Testis (tissue), 3 donors: ENCODE data around the gene DIAPH1. TPM values are rescaled to one million over a fixed set of nuclear protein-coding genes. Genes with fewer than 3 reads are reported as not detected.

Experiments used
- DNase-seq: peaks from one replicate; pipeline ENCODE4 v3.0.0-alpha.2; 2019
- H3K27ac ChIP-seq, 2 donors: fragments of 200-600 bp; sonication (generic); one replicate each; pipeline ENCODE4 v1.5.1; 2019
- H3K27me3 ChIP-seq: fragments of 200-600 bp; sonication (generic); one replicate; pipeline ENCODE4 v1.5.1; 2019
- H3K36me3 ChIP-seq: fragments of 200-600 bp; sonication (generic); one replicate; pipeline ENCODE4 v1.5.1; 2017; ENCODE audit warnings: low read depth; ENCODE audit errors: missing control alignments
- H3K4me1 ChIP-seq: fragments of 200-600 bp; sonication (generic); one replicate; pipeline ENCODE4 v1.5.1; 2019
- H3K4me3 ChIP-seq, 2 donors: fragments of 200-600 bp; sonication (generic); one replicate each; pipeline ENCODE4 v1.5.1; 2017 to 2019
- H3K9me3 ChIP-seq: fragments of 200-600 bp; sonication (generic); one replicate; pipeline ENCODE4 v1.5.1; 2017
- CTCF ChIP-seq, 3 experiments: fragments of 450-650 bp in 2 of 3; fragments of 200-600 bp in 1 of 3; sonication (generic) in 1 of 3; IDR thresholded peaks; one replicate each; pipeline ENCODE4 v1.5.1; 2016 to 2019; ENCODE audit warnings: antibody characterized with exemption in 3 of 3, mild to moderate bottlenecking in 2 of 3, moderate library complexity in 1 of 3
- POLR2A ChIP-seq: fragments of 450-650 bp; IDR thresholded peaks from one replicate; pipeline ENCODE4 v1.6.1; 2017; ENCODE audit warnings: antibody characterized with exemption, mild to moderate bottlenecking, moderate library complexity
- WGBS, 2 donors: methylation state at CpG; one replicate each; pipeline ENCODE4 v1.1.5; 2018; 5-methylcytosine and 5-hydroxymethylcytosine counted together
- intact Hi-C: fragments of 100-400 bp; cut with DNase I; formaldehyde crosslinking; loops from one replicate; pipeline ENCODE4 v1.15.1; 2023; ENCODE audit warnings: low total_unique reads
- polyA plus RNA-seq: library from polyadenylated mRNA; stranded (reverse); fragments of 350-450 nt; fragmentation: Illumina TruSeq; extraction: RNeasy Lipid Tissue Mini Kit (QIAGEN cat#74804); gene quantifications from one replicate; pipeline ENCODE4 v1.2.3, GENCODE V29; 2014; ENCODE audit warnings: low read depth, low replicate concordance; ENCODE audit not compliant: insufficient read depth
- total RNA-seq, 2 donors: library from RNA; depleted of rRNA; stranded (reverse); fragments of >200 nt; gene quantifications; one replicate each; pipeline ENCODE4 v1.2.3, GENCODE V29; 2016

DIAPH1 gene
- total and polyA plus RNA-seq, 3 donors from 2014 or later: 53.7 to 77.5 (median 58.2) TPM

GRCh38 chr5:141635646-141636045 lies 16.8 kb upstream of the DIAPH1 start:
- no peak for DNase-seq
- Histone ChIP-seq H3K27ac (no peak overlapping the region), H3K4me3 (peak overlapping the region in 1 of 2 donors; percentile 93), H3K9me3 (no peaks in the 10 kb centered on the region), H3K36me3 (no peaks in the 10 kb centered on the region), H3K4me1 (peaks cover 10% of the 10 kb centered on the region), H3K27me3 (no peaks in the 10 kb centered on the region)
- intact Hi-C loops: no loop called here
- no peak for TF ChIP-seq POLR2A
- no peak for TF ChIP-seq CTCF (IDR thresholded peaks at IDR 0.05)
- 32 to 56% methylated on average over 7 of the region's 7 CpGs for WGBS, 2 donors

GRCh38 chr5:141634720-141635119 lies 15.9 kb upstream of the DIAPH1 start:
- Histone ChIP-seq H3K27ac (no peak overlapping the region), H3K36me3 (no peaks in the 10 kb centered on the region), H3K27me3 (no peaks in the 10 kb centered on the region), H3K9me3 (no peaks in the 10 kb centered on the region), H3K4me1 (peaks cover 10% of the 10 kb centered on the region), H3K4me3 (no peak overlapping the region)
- WGBS, 2 donors: 89 to 90% methylated on average over 6 of the region's 6 CpGs
- TF ChIP-seq POLR2A (no peak), CTCF (IDR thresholded peaks at IDR 0.05) (no peak)
- intact Hi-C loops: no loop called here
- no peak for DNase-seq

- no peak for TF ChIP-seq POLR2A
- TF ChIP-seq CTCF (IDR thresholded peaks at IDR 0.05): no peak
- intact Hi-C loops: no loop called here
- Histone ChIP-seq H3K36me3 (no peaks in the 10 kb centered on the region), H3K4me1 (peaks cover 10% of the 10 kb centered on the region), H3K27me3 (no peaks in the 10 kb centered on the region), H3K4me3 (no peak overlapping the region), H3K9me3 (no peaks in the 10 kb centered on the region), H3K27ac (no peak overlapping the region)
- 84 to 92% methylated on average over 5 of the region's 5 CpGs for WGBS, 2 donors
- no peak for DNase-seq
Observed at GRCh38 chr5:141633871-141634561, 15.2 kb upstream of the DIAPH1 start.

GRCh38 chr5:141632650-141633049 lies 13.8 kb upstream of the DIAPH1 start:
- WGBS, 2 donors: 93 to 96% methylated on average over 2 of the region's 2 CpGs

More at GRCh38 chr5:141632650-141633049, 13.8 kb upstream of the DIAPH1 start:
- H3K36me3 ChIP-seq: no peaks in the 10 kb centered on the region
- H3K27ac ChIP-seq: no peak overlapping the region
- DNase-seq: no peak
- intact Hi-C loops: no loop called here
- TF ChIP-seq POLR2A: no peak
- TF ChIP-seq CTCF (IDR thresholded peaks at IDR 0.05): no peak
- H3K9me3 ChIP-seq: no peaks in the 10 kb centered on the region
- H3K4me3 ChIP-seq: no peak overlapping the region
- H3K27me3 ChIP-seq: no peaks in the 10 kb centered on the region
- peaks cover 7% of the 10 kb centered on the region for H3K4me1 ChIP-seq
